H1 (cell line): ENCODE data around the gene FLRT1. TPM values are rescaled to one million over a fixed set of nuclear protein-coding genes. Genes with fewer than 3 reads are reported as not detected.
A peak's percentile ranks its signal among the peaks of the same experiment; 100 is the strongest.

Experiments used
- CTCF ChIA-PET: fragments of 300-600 bp; sonication (Branson Sonifier 250); formaldehyde crosslinking; loops from one replicate; lab custom pipeline; 2021; ENCODE audit not compliant: partially characterized antibody; lab: Charles Lee
- POLR2A ChIA-PET: fragments of 300-600 bp; sonication (Branson Sonifier 250); formaldehyde crosslinking; loops from one replicate; lab custom pipeline; 2021; ENCODE audit warnings: inconsistent platforms; ENCODE audit not compliant: partially characterized antibody; lab: Charles Lee
- DNase-seq, 2 experiments: peaks; one replicate each; pipeline versions ENCODE4 v3.0.0 to v3.0.0-alpha.2; 2010 to 2022; ENCODE audit warnings: low spot score in 2 of 2, low read depth in 1 of 2, mixed read lengths in 1 of 2
- FAIRE-seq: peaks from 2 replicates; lab custom pipeline; 2011; peaks lifted over from hg19 to GRCh38; lab: Jason Lieb, UNC
- H2AFZ ChIP-seq: 2 replicates; pipeline ENCODE4 v1.8.1; 2012; ENCODE audit warnings: low read length, inconsistent platforms
- H2AK5ac ChIP-seq: 2 replicates; pipeline ENCODE4 v1.6.1; 2013; ENCODE audit warnings: low read depth, low read length
- H2BK120ac ChIP-seq: replicated peaks from 2 replicates; pipeline ENCODE3; 2013; ENCODE audit warnings: low read depth, low read length, inconsistent platforms
- H2BK12ac ChIP-seq: 2 replicates; pipeline ENCODE4 v1.6.1; 2013; ENCODE audit warnings: low read depth, low read length
- H2BK15ac ChIP-seq: 2 replicates; pipeline ENCODE4 v1.6.1; 2013; ENCODE audit warnings: low read length
- H2BK20ac ChIP-seq: 2 replicates; pipeline ENCODE4 v1.6.1; 2013; ENCODE audit warnings: low read length
- H2BK5ac ChIP-seq: 2 replicates; pipeline ENCODE4 v1.6.1; 2013; ENCODE audit warnings: low read depth, low read length
- H3K14ac ChIP-seq: 2 replicates; pipeline ENCODE4 v1.6.1; 2013; ENCODE audit warnings: inconsistent platforms; ENCODE audit not compliant: insufficient read length
- H3K18ac ChIP-seq: 2 replicates; pipeline ENCODE4 v1.6.1; 2013; ENCODE audit warnings: low read length; ENCODE audit errors: extremely low read depth
- H3K23ac ChIP-seq: 2 replicates; pipeline ENCODE4 v1.6.1; 2013; ENCODE audit warnings: inconsistent platforms; ENCODE audit not compliant: insufficient read length
- H3K23me2 ChIP-seq: 2 replicates; pipeline ENCODE4 v1.6.1; 2013; ENCODE audit warnings: low read depth, low read length
- H3K27ac ChIP-seq: 2 replicates; pipeline ENCODE4 v1.6.1; 2011; ENCODE audit warnings: low read depth, low read length, inconsistent platforms
- H3K27me3 ChIP-seq, 4 experiments: replicated peaks in 1 of 4; 1 replicate in 1 of 4; 2 replicates in 3 of 4; pipeline versions ENCODE4 v1.6.1 to v1.8.1; 2011 to 2013; ENCODE audit warnings: low read length in 3 of 4, mild to moderate bottlenecking in 3 of 4, inconsistent platforms in 2 of 4, mixed read lengths in 2 of 4, moderate library complexity in 1 of 4; ENCODE audit not compliant: control insufficient read depth in 3 of 4, insufficient read depth in 3 of 4; ENCODE audit errors: extremely low read depth in 1 of 4
- H3K36me3 ChIP-seq, 4 experiments: 2 replicates each; pipeline versions ENCODE4 v1.6.1 to v1.8.1; 2011 to 2013; ENCODE audit warnings: mild to moderate bottlenecking in 4 of 4, low read length in 3 of 4, moderate library complexity in 2 of 4, control low read depth in 1 of 4, inconsistent platforms in 1 of 4; ENCODE audit not compliant: insufficient read depth in 4 of 4, control insufficient read depth in 2 of 4
- H3K4ac ChIP-seq: replicated peaks from 2 replicates; pipeline ENCODE3; 2013; ENCODE audit warnings: low read length, low read depth, mixed read lengths, inconsistent platforms; ENCODE audit not compliant: insufficient read length
- H3K4me1 ChIP-seq, 4 experiments: replicated peaks in 1 of 4; 1 replicate in 1 of 4; 2 replicates in 3 of 4; pipeline versions ENCODE4 v1.6.1 to v1.8.1; 2011 to 2013; ENCODE audit warnings: low read length in 3 of 4, inconsistent platforms in 2 of 4, mixed read lengths in 1 of 4; ENCODE audit not compliant: insufficient read depth in 4 of 4, control insufficient read depth in 3 of 4
- H3K4me2 ChIP-seq, 2 experiments: 2 replicates each; pipeline versions ENCODE4 v1.6.1 to v1.8.1; 2011 to 2013; ENCODE audit warnings: low read depth in 2 of 2, low read length in 2 of 2, control low read depth in 1 of 2, inconsistent platforms in 1 of 2, mild to moderate bottlenecking in 1 of 2; ENCODE audit not compliant: insufficient read depth in 1 of 2
- H3K4me3 ChIP-seq, 4 experiments: fragments of 200-600, 300-600 bp in 1 of 4; sonication (generic), shearing (Covaris generic), sonication (Bioruptor Twin) in 1 of 4; 2 replicates each; pipeline versions ENCODE4 v1.5.1 to v1.8.1; 2011 to 2016; ENCODE audit warnings: low read length in 4 of 4, low read depth in 3 of 4, control low read depth in 2 of 4, inconsistent platforms in 2 of 4, mild to moderate bottlenecking in 2 of 4, mixed read lengths in 1 of 4, moderate library complexity in 1 of 4; ENCODE audit not compliant: insufficient read depth in 2 of 4; ENCODE audit errors: extremely low read depth in 1 of 4
- H3K56ac ChIP-seq: replicated peaks from 2 replicates; pipeline ENCODE3; 2013; ENCODE audit warnings: low read depth, mild to moderate bottlenecking, mixed read lengths, low read length, inconsistent platforms; ENCODE audit not compliant: insufficient read length
- H3K79me1 ChIP-seq: 2 replicates; pipeline ENCODE4 v1.6.1; 2013; ENCODE audit warnings: low read depth, low read length, control low read depth
- H3K79me2 ChIP-seq, 2 experiments: 2 replicates each; pipeline versions ENCODE4 v1.6.1 to v1.8.1; 2012 to 2013; ENCODE audit warnings: low read length in 2 of 2, mild to moderate bottlenecking in 2 of 2, inconsistent platforms in 1 of 2; ENCODE audit not compliant: insufficient read depth in 2 of 2, control insufficient read depth in 1 of 2
- H3K9ac ChIP-seq, 4 experiments: replicated peaks in 1 of 4; 1 replicate in 1 of 4; 2 replicates in 3 of 4; pipeline versions ENCODE4 v1.6.1 to v1.8.1; 2011 to 2013; ENCODE audit warnings: low read depth in 3 of 4, low read length in 3 of 4, control low read depth in 2 of 4, mild to moderate bottlenecking in 2 of 4, moderate library complexity in 2 of 4, inconsistent platforms in 1 of 4; ENCODE audit errors: extremely low read depth in 1 of 4
- H3K9me3 ChIP-seq, 2 experiments: 2 replicates each; pipeline versions ENCODE4 v1.6.1 to v1.8.1; 2012 to 2013; ENCODE audit warnings: mild to moderate bottlenecking in 2 of 2, moderate library complexity in 2 of 2, control low read depth in 1 of 2, inconsistent platforms in 1 of 2, low read depth in 1 of 2, low read length in 1 of 2, mixed read lengths in 1 of 2; ENCODE audit not compliant: insufficient read depth in 2 of 2
- H4K20me1 ChIP-seq, 2 experiments: replicated peaks in 1 of 2; 2 replicates each; pipeline versions ENCODE3 to v1.8.1; 2011 to 2013; ENCODE audit warnings: inconsistent platforms in 2 of 2, low read length in 2 of 2, mild to moderate bottlenecking in 1 of 2; ENCODE audit not compliant: insufficient read depth in 2 of 2, control insufficient read depth in 1 of 2
- H4K5ac ChIP-seq: 2 replicates; pipeline ENCODE4 v1.6.1; 2013; ENCODE audit warnings: low read length, low read depth, mixed read lengths, inconsistent platforms; ENCODE audit not compliant: insufficient read length
- H4K8ac ChIP-seq: 2 replicates; pipeline ENCODE4 v1.8.0; 2013; ENCODE audit warnings: mild to moderate bottlenecking, moderate library complexity, low read length, inconsistent platforms; ENCODE audit not compliant: insufficient read depth; ENCODE audit errors: extremely low read depth
- H4K91ac ChIP-seq: replicated peaks from 2 replicates; pipeline ENCODE3; 2013; ENCODE audit warnings: low read length, mixed read lengths, inconsistent platforms; ENCODE audit not compliant: insufficient read length
- E2F6 ChIP-seq: IDR thresholded peaks from 2 replicates; pipeline ENCODE4 v1.6.1; 2012; ENCODE audit warnings: inconsistent platforms
- GABPA ChIP-seq: IDR thresholded peaks from 2 replicates; pipeline ENCODE4 v1.6.1; 2011; ENCODE audit warnings: mild to moderate bottlenecking, low read length, moderate library complexity, borderline replicate concordance; ENCODE audit not compliant: insufficient read depth
- GTF2F1 ChIP-seq: IDR thresholded peaks from 2 replicates; pipeline ENCODE4 v1.6.1; 2012; ENCODE audit warnings: low read depth, low read length, improper control_type of control experiment, borderline replicate concordance
- KDM4A ChIP-seq: IDR thresholded peaks from one replicate; pipeline ENCODE4 v1.7.1; 2012; ENCODE audit warnings: low read depth, mild to moderate bottlenecking, moderate library complexity, low read length, inconsistent platforms; ENCODE audit not compliant: severe bottlenecking
- MAFK ChIP-seq: IDR thresholded peaks from 2 replicates; pipeline ENCODE4 v1.6.1; 2012; ENCODE audit warnings: low read depth, mild to moderate bottlenecking, improper control_type of control experiment, low read length
- NRF1 ChIP-seq: IDR thresholded peaks from 2 replicates; pipeline ENCODE4 v1.6.1; 2011; ENCODE audit warnings: mild to moderate bottlenecking, low read depth, low read length, improper control_type of control experiment
- POLR2AphosphoS5 ChIP-seq: IDR thresholded peaks from 2 replicates; pipeline ENCODE4 v1.6.1; 2011; ENCODE audit warnings: low read depth, low read length
- RFX5 ChIP-seq: IDR thresholded peaks from 2 replicates; pipeline ENCODE4 v1.6.1; 2011; ENCODE audit warnings: low read depth, low read length, improper control_type of control experiment, borderline replicate concordance
- RNF2 ChIP-seq: fragments of 200-900, 300-1000 bp; sonication (generic); IDR thresholded peaks from 2 replicates; pipeline ENCODE4 v1.7.1; 2016; ENCODE audit warnings: borderline replicate concordance, low read depth, mild to moderate bottlenecking, antibody characterized with exemption, low read length; ENCODE audit not compliant: poor library complexity, severe bottlenecking; ENCODE audit errors: missing control alignments
- SIRT6 ChIP-seq: IDR thresholded peaks from one replicate; pipeline ENCODE4 v1.7.1; 2012; ENCODE audit warnings: low read length, inconsistent platforms
- SIX5 ChIP-seq: IDR thresholded peaks from 2 replicates; pipeline ENCODE4 v1.6.1; 2011; ENCODE audit warnings: mild to moderate bottlenecking, low read depth, low read length
- SP1 ChIP-seq: IDR thresholded peaks from 2 replicates; pipeline ENCODE4 v1.6.1; 2011; ENCODE audit warnings: low read depth, low read length
- SP2 ChIP-seq: IDR thresholded peaks from 2 replicates; pipeline ENCODE4 v1.6.1; 2012; ENCODE audit warnings: mild to moderate bottlenecking, low read length, inconsistent platforms
- TAF7 ChIP-seq: optimal IDR thresholded peaks from 2 replicates; pipeline ENCODE3; 2011; ENCODE audit warnings: low read depth, mild to moderate bottlenecking, inconsistent platforms, low read length, moderate library complexity, borderline replicate concordance
- WGBS, 2 experiments: shearing (Covaris generic) in 1 of 2; methylation state at CpG; one replicate each; pipeline versions ENCODE4 v1.1.6 to v1.1.7; 2013 to 2015; ENCODE audit warnings: low lambda C conversion rate in 2 of 2, mixed read lengths in 2 of 2, inconsistent platforms in 1 of 2, low coverage in 1 of 2, missing lambda C conversion rate in 1 of 2; ENCODE audit not compliant: insufficient replicate concordance in 2 of 2, insufficient coverage in 1 of 2, insufficient read length in 1 of 2; ENCODE audit errors: extremely low coverage in 1 of 2, missing lambda C conversion rate in 1 of 2; 5-methylcytosine and 5-hydroxymethylcytosine counted together
- polyA plus RNA-seq, 7 experiments: library from polyadenylated mRNA; depleted of rRNA in 3 of 7; stranded (reverse) in 5 of 7; unstranded in 2 of 7; fragments of >200 nt in 5 of 7; fragments of 200-250 nt in 2 of 7; gene quantifications; 1 replicate in 5 of 7; 2 replicates in 1 of 7; 4 replicates in 1 of 7; pipeline versions ENCODE4 v1.2.1 to v1.2.3, GENCODE V29; 2011 to 2013; ENCODE audit warnings: missing spikeins in 2 of 7, mixed read lengths in 2 of 7
- total RNA-seq: library from RNA; stranded (reverse); fragmentation: NEBNext Ultra II Directional; extraction: Animal tissue kit (Norgen Biotek cat#: 25700); gene quantifications from 2 replicates; pipeline ENCODE4 v1.2.1, GENCODE V29; 2021

FLRT1 gene
- total and polyA plus RNA-seq, 2 of the 8 experiments (the other 6 are each of a cell fraction or from before 2014, with no cell fraction given): 0.14 to 0.28 TPM

GRCh38 chr11:64077607-64078006, 41.9 kb downstream of the FLRT1 start:
- no peaks in the 10 kb centered on the region for H3K23me2 ChIP-seq
- H3K27ac ChIP-seq: no peak overlapping the region
- CTCF ChIA-PET: interaction anchor here (0.7 to 2.7 kb wide), 8 partner anchors 10 to 254 kb away, joined by 3 to 10 read pairs (median 4); no protein-coding TSS in a partner anchor
- no peak for FAIRE-seq
- no peaks in the 10 kb centered on the region for H3K79me1 ChIP-seq
- 92% methylated on average over 11 of the region's 12 CpGs; no CpG with 5 or more reads in 1 of the 2 experiments for WGBS, 2 experiments
- H4K91ac ChIP-seq: no peak overlapping the region
- H3K4me2 ChIP-seq: no peak overlapping the region
- H3K4me3 ChIP-seq: no peak overlapping the region
- H3K36me3 ChIP-seq: no peaks in the 10 kb centered on the region
- H3K14ac ChIP-seq: no peak overlapping the region
- H3K27me3 ChIP-seq: peaks cover 2 to 91% (median 63%) of the 10 kb centered on the region in 4 experiments
- no peaks in the 10 kb centered on the region for H3K4me1 ChIP-seq
- H2BK15ac ChIP-seq: no peak overlapping the region
- H2BK12ac ChIP-seq: no peak overlapping the region
- no peak overlapping the region for H3K18ac ChIP-seq
- H2AK5ac ChIP-seq: 0 out of 2 replicates have a peak overlapping the region, but pooled peaks have one; percentile 13
- no peak for DNase-seq
- POLR2A ChIA-PET: no interaction called here
- H2AFZ ChIP-seq: no peak overlapping the region
- H3K56ac ChIP-seq: no peak overlapping the region
- H3K9me3 ChIP-seq: no peaks in the 10 kb centered on the region
- H2BK120ac ChIP-seq: no peak overlapping the region
- no peak overlapping the region for H3K4ac ChIP-seq
- H4K5ac ChIP-seq: no peak overlapping the region
- peaks cover 6 to 21% of the 10 kb centered on the region in 2 experiments for H4K20me1 ChIP-seq
- H3K9ac ChIP-seq: no peak overlapping the region
- no peak overlapping the region for H2BK20ac ChIP-seq
- H2BK5ac ChIP-seq: no peak overlapping the region
- no peak overlapping the region for H3K23ac ChIP-seq
- H4K8ac ChIP-seq: no peak overlapping the region
- no peaks in the 10 kb centered on the region for H3K79me2 ChIP-seq
- TF ChIP-seq RFX5 (no peak), SIRT6 (no peak), KDM4A (no peak), POLR2AphosphoS5 (no peak), SIX5 (no peak), RNF2 (no peak), E2F6 (no peak), MAFK (no peak), SP2 (no peak), SP1 (no peak), GTF2F1 (no peak), TAF7 (no peak), GABPA (no peak), NRF1 (no peak)
